Right cardiac atrium (tissue), 5 donors: Measurements from ENCODE around the gene PRH2. TPM values are rescaled to one million over a fixed set of nuclear protein-coding genes. Genes with fewer than 3 reads are reported as not detected.

Experiments
- ATAC-seq, 2 donors: fragments of 200-7000 bp; cut with Tn5 transposase; one replicate each; pipeline versions ENCODE4 v1.8.0 to v1.9.1; 2020; ENCODE audit warnings: moderate library complexity in 2 of 2, mild to moderate bottlenecking in 1 of 2
- DNase-seq, 3 donors: peaks; one replicate each; pipeline ENCODE4 v3.0.0-alpha.2; 2020
- H3K27ac ChIP-seq: one replicate; pipeline ENCODE4 v1.5.1; 2013; ENCODE audit warnings: mild to moderate bottlenecking, low read length, control low read depth, moderate library complexity
- H3K27me3 ChIP-seq: one replicate; pipeline ENCODE4 v1.6.1; 2013; ENCODE audit not compliant: control insufficient read depth, insufficient read depth
- H3K4me1 ChIP-seq: one replicate; pipeline ENCODE4 v1.6.1; 2013; ENCODE audit warnings: low read length; ENCODE audit not compliant: control insufficient read depth, insufficient read depth
- H3K4me3 ChIP-seq: one replicate; pipeline ENCODE4 v1.5.1; 2013; ENCODE audit warnings: low read length, control low read depth
- H3K9me3 ChIP-seq: one replicate; pipeline ENCODE4 v1.6.1; 2013; ENCODE audit warnings: low read length; ENCODE audit not compliant: control insufficient read depth
- WGBS: extraction: QIAGEN DNeasy Blood & Tissue Kit; methylation state at CpG from one replicate; pipeline ENCODE4 v1.1.7; 2013; 5-methylcytosine and 5-hydroxymethylcytosine counted together
- intact Hi-C, 4 donors: fragments of 100-400 bp; cut with DNase I; formaldehyde crosslinking; loops; one replicate each; pipeline versions ENCODE4 v1.11.0 to v1.14.0; 2022 to 2023
- polyA plus RNA-seq: library from polyadenylated mRNA; stranded (reverse); fragments of 200-250 nt; gene quantifications from one replicate; pipeline ENCODE4 v1.2.3, GENCODE V29; 2013
- total RNA-seq, 4 donors: library from RNA; stranded (reverse); fragmentation: NEBNext Ultra II Directional; extraction: Animal tissue kit (Norgen Biotek cat#: 25700); gene quantifications; one replicate each; pipeline ENCODE4 v1.2.1, GENCODE V29; 2021
- donor health status: healthy with polysubstance abuse.
- donor health status: DM: no; HTN: yes; CAD: no.
- donor health status: DM: no; HTN: no; CAD: no.
- donor health status: DM: no; HTN: yes; CAD: no; lungs with severe emphysema.
- donor health status: DM: yes; HTN: yes; CAD: no.

Gene PRH2
- total and polyA plus RNA-seq, 5 donors: 0.53 TPM; not detected in 4

- DNase-seq (no peak), ATAC-seq (no peak)
- Histone ChIP-seq H3K27me3 (no peaks in the 10 kb centered on the region), H3K9me3 (no peaks in the 10 kb centered on the region), H3K4me3 (no peak overlapping the region), H3K4me1 (no peaks in the 10 kb centered on the region), H3K27ac (no peak overlapping the region)
- intact Hi-C loops: no loop called here
- 83% methylated on average over 1 of the region's 1 CpG for WGBS
These were observed 9.2 kb upstream of the PRH2 start for GRCh38 chr12:10919809-10920208.

GRCh38 chr12:10926269-10926668 is 2.8 kb upstream of the PRH2 start:
- ATAC-seq (no peak), DNase-seq (no peak)
- Histone ChIP-seq H3K9me3 (no peaks in the 10 kb centered on the region), H3K4me1 (no peaks in the 10 kb centered on the region), H3K27ac (no peak overlapping the region), H3K27me3 (no peaks in the 10 kb centered on the region), H3K4me3 (no peak overlapping the region)
- 88% methylated on average over 5 of the region's 5 CpGs for WGBS
- intact Hi-C loops: no loop called here

GRCh38 chr12:10936506-10936905 is 7.5 kb downstream of the PRH2 start:
- Histone ChIP-seq H3K9me3 (no peaks in the 10 kb centered on the region), H3K27me3 (no peaks in the 10 kb centered on the region), H3K4me3 (no peak overlapping the region), H3K4me1 (no peaks in the 10 kb centered on the region), H3K27ac (no peak overlapping the region)
- 97% methylated on average over 1 of the region's 1 CpG for WGBS
- DNase-seq (no peak), ATAC-seq (no peak)
- intact Hi-C loops: no loop called here

- Histone ChIP-seq H3K9me3 (no peaks in the 10 kb centered on the region), H3K4me3 (no peak within 1 kb of the TSS), H3K4me1 (no peaks in the 10 kb centered on the region), H3K27me3 (no peaks in the 10 kb centered on the region), H3K27ac (no peak within 1 kb of the TSS)
- no peak for ATAC-seq
- 78% methylated on average over 1 of the region's 1 CpG for WGBS
- DNase-seq: no peak
- intact Hi-C loops: no loop called here
These were observed 10.1 kb downstream of the PRH2 start, which contains the start of gene TAS2R14 for GRCh38 chr12:10939163-10939562. TSS of gene TAS2R14 (minus strand) at chr12:10939263. CDS start at chr12:10939207, 56 bp downstream.

GRCh38 chr12:10940389-10940788 is 11.4 kb downstream of the PRH2 start:
- no peaks in the 10 kb centered on the region for H3K9me3 ChIP-seq
- ATAC-seq (no peak), DNase-seq (no peak)
- H3K27ac ChIP-seq: no peak overlapping the region
- no peaks in the 10 kb centered on the region for H3K27me3 ChIP-seq
- no peaks in the 10 kb centered on the region for H3K4me1 ChIP-seq
- 83% methylated on average over 2 of the region's 2 CpGs for whole genome bisulfite sequencing
- intact Hi-C loops: no loop called here
- no peak overlapping the region for H3K4me3 ChIP-seq

GRCh38 chr12:10941369-10941768 is 12.3 kb downstream of the PRH2 start:
- ATAC-seq (no peak), DNase-seq (no peak)
- H3K9me3 ChIP-seq: no peaks in the 10 kb centered on the region
- no peak overlapping the region for H3K4me3 ChIP-seq
- no peaks in the 10 kb centered on the region for H3K4me1 ChIP-seq
- no peaks in the 10 kb centered on the region for H3K27me3 ChIP-seq
- intact Hi-C loops: no loop called here
- H3K27ac ChIP-seq: no peak overlapping the region

DNA sequence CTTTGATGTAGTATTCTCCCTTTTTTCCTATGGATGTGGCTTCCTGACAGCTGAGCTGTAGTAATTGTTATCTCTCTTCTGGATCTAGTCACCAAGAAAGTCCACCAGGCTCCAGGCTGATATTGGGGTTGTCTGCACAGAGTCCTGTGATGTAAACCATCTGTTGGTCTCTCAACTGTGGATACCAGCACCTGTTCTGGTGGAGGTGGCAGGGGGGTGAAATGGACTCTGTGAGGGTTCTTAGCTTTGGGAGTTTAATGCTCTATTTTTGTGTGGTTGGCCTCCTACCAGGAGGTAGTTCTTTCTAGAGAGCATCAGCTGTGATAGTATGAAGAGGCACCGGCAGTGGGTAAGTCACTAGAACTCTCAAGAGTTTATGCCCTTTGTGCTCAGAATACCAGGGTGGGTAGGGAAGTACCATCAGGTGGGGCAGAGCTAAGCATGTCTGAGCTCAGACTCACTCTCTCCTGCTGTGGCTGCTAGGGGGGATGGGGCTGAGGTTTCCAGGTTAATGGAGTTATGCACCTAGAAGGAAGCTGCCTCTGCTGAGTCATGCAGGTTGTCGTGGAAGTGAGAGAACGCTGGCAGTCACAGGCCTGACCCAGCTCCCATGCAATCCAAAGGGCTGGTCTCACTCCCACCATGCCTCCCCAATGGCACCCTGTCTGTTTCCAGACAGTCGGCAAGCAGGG is 13.0 kb downstream of the PRH2 start:
- H3K4me1 ChIP-seq: no peaks in the 10 kb centered on the region
- ATAC-seq: no peak
- no peaks in the 10 kb centered on the region for H3K27me3 ChIP-seq
- 77% methylated on average over 4 of the region's 4 CpGs for WGBS
- no peaks in the 10 kb centered on the region for H3K9me3 ChIP-seq
- DNase-seq: no peak
- no peak overlapping the region for H3K4me3 ChIP-seq
- no peak overlapping the region for H3K27ac ChIP-seq
- intact Hi-C loops: no loop called here

DNA sequence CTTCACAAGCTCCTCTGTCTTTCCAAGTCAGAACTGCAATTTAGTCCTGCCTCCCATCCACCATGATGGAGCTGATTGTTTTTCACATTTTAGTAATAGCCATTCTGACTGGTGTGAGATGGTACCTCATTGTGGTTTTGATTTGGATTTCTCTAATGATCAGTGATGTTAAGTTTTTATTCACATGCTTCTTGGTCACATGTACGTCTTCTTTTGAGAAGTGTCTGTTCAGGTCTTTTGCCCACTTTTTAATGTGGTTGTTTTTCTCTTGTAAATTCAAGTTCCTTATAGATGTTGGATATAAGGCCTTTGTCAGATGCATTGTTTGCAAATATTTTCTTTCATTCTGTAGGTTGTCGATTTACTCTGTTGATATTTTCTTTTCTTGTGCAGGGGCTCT is 14.1 kb downstream of the PRH2 start:
- Histone ChIP-seq H3K9me3 (no peaks in the 10 kb centered on the region), H3K4me3 (no peak overlapping the region), H3K27ac (no peak overlapping the region), H3K27me3 (no peaks in the 10 kb centered on the region), H3K4me1 (no peaks in the 10 kb centered on the region)
- DNase-seq (no peak), ATAC-seq (no peak)
- over 99% methylated on average over 2 of the region's 2 CpGs for WGBS
- intact Hi-C loops: no loop called here

- ATAC-seq: peak; percentile 75 to 87
- peak in 2 of 3 donors; percentile 41 to 44 for DNase-seq
- no peaks in the 10 kb centered on the region for H3K9me3 ChIP-seq
- no peak overlapping the region for H3K27ac ChIP-seq
- no peaks in the 10 kb centered on the region for H3K27me3 ChIP-seq
- intact Hi-C loops: no loop called here
- H3K4me3 ChIP-seq: no peak overlapping the region
- no peaks in the 10 kb centered on the region for H3K4me1 ChIP-seq
- 80% methylated on average over 4 of the region's 4 CpGs for WGBS
These were observed 23.6 kb downstream of the PRH2 start for GRCh38 chr12:10952645-10953044.

GRCh38 chr12:10956085-10956484 is 27.0 kb downstream of the PRH2 start:
- Histone ChIP-seq H3K27me3 (no peaks in the 10 kb centered on the region), H3K27ac (no peak overlapping the region), H3K4me3 (no peak overlapping the region), H3K9me3 (no peaks in the 10 kb centered on the region), H3K4me1 (peaks cover 2% of the 10 kb centered on the region)
- intact Hi-C loops: no loop called here
- no peak for DNase-seq
- ATAC-seq: no peak

DNA sequence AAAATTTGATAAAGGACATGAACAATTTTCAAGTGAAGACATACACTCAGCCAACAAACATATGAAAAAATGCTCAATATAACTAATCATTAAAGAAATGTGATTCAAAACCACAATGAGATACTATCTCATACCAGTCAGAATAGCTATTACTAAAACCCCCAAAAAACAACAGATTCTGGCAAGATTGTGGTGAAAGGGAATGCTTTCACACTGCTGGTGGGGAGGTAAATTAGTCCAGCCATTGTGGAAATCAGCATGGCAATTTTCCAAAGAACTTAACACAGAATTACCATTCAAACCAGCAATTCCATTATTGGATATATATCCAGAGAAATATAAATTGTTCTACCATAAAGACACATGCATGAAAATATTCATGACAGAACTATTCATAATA is 28.7 kb downstream of the PRH2 start:
- Histone ChIP-seq H3K27ac (no peak overlapping the region), H3K4me1 (peaks cover 2% of the 10 kb centered on the region), H3K27me3 (no peaks in the 10 kb centered on the region), H3K4me3 (no peak overlapping the region), H3K9me3 (no peaks in the 10 kb centered on the region)
- ATAC-seq (no peak), DNase-seq (no peak)
- intact Hi-C loops: no loop called here

DNA sequence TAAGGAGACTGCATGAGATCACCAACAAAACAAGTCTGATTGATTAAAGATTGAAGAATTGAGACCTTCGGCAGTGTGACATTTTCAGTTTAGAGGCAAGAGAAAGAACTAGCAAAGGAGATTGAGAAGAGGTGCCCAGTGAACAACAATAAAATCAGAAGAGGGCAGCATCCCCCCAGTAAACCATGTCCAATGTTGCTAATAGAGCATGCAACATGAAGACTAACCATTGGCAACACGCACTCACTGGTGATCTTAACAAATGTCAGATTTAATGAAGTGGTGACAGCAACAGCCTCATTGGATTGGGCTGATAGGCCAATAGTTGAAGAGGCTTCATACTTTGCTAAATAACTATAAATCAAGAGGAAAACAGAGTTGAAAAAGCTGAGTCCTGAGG is 30.8 kb downstream of the PRH2 start:
- intact Hi-C loops: no loop called here
- 86% methylated on average over 2 of the region's 2 CpGs for WGBS
- no peaks in the 10 kb centered on the region for H3K9me3 ChIP-seq
- no peak overlapping the region for H3K27ac ChIP-seq
- no peaks in the 10 kb centered on the region for H3K27me3 ChIP-seq
- no peak overlapping the region for H3K4me3 ChIP-seq
- ATAC-seq (no peak), DNase-seq (no peak)
- H3K4me1 ChIP-seq: peaks cover 2% of the 10 kb centered on the region
